Stimulated activated CD8-positive, alpha-beta memory T cell treated with anti-CD3 and anti-CD28 coated beads, Interleukin-4, amount 100 ng/mL, for 24 hours (primary cell): ENCODE data around the gene NFE2L1.
A peak's percentile ranks its signal among the peaks of the same experiment; 100 is the strongest.
"Not testable (repeated sequence)": the region's sequence is repeated elsewhere in the genome, so short reads cannot be mapped to it uniquely, and the experiment has no call there.

ENCODE experiments used
- DNase-seq: peaks from one replicate; pipeline ENCODE4 v3.0.0-alpha.2; 2020; ENCODE audit warnings: low read depth

Gene NFE2L1

GRCh38 chr17:48024149-48025039 lies 23.8 kb upstream of the NFE2L1 start:
- DNase-seq = no peak

- peak; percentile 95 for DNase-seq
Measured at GRCh38 chr17:48025040-48025903, 22.9 kb upstream of the NFE2L1 start.

DNA sequence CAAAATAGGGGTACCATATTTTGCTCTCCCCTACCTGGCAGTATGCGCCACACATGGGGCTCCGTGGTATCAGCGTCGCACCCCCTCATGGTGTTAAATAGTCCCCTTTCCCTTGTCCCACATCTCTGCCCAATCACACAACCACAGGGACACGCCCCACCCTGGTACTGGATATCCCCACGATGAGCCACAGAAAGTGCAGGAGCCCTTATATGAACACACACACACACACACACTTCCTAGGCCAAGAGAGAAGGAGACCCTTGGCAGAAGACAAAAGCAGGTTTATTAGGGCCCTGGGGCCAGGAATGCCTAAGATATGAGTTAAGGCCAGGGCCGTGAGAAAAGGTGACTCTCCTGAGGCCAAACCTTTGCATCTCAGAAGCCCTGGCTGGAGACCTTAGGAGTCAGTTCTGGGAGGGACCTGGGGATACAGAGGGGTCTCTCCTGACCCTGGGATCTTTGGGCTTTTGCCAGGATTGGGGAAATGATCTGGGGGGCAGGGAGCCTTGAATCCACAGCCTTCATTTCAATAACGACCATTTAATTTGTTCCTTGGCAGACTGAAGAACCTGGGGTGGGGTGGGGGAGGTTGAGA lies 22.2 kb upstream of the NFE2L1 start:
- no peak for DNase-seq

DNA sequence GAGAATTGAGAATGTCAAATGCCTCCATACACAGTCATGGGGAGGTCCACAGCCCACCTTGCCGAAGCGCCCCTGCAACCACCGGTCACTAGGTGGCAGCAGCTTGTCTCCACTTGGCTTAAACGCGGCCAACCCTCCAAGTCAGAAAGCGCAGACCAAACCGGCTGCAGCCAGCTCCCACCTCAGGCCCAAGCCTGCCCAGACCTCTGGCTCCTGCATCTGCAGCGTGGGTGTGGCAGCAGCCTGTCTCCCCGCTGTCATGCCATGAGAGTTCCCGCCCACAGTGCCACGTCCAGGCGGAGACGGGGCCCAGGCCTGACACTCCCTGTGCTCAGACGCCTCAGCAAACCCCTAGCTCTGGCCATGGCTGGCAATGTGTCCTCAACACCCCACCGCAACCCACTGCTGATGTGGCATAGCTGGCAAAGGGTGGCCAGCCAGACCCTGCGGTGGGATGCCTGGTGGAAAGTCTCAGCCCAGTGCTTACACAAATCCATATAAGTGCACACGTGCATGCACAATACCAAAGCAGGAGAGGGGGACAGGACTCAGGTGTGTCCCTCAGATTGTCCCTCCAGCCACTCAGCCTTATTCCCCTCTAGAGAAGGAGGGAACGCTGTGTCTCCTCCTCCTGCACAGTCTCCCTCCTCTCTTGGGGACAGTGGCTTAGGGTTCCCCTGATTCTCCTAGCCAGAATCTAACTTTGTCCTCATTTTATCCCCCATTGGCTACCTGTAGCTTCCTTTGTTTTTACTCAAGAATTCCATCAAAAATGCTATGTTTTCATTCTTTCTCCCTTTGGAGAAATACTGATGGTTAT lies 21.4 kb upstream of the NFE2L1 start:
- DNase-seq = peak; percentile 66

DNA sequence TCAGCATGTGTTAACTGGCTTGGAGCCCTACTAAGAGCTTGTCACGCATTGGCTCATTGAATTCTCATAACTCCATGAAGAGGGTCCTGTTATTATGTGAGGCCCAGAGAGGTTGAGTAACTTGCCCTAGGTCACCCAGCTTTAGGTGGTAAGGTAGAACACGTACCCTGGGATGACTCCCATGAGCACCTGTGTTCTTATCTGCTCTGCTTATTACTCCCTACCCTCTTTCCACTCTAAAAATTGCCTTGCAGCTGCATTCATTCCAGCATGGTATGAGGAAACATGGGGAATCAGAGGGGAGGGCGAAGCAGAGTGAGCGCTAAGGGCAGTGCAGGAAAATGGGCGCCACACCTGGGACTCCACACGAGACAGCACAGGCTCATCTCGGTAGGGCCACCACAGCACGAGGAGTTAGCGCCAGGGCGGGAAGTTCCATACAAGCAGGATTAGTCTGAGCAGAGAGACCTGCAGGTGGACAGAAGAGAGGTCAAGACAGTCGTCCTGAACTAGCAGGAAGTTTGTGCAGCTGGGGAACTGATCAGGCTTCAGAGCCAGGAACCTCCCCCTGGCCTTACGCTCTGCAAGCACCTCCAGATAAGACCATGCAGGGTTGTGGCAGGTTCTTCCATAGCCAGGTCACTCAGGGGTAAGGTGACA lies 20.7 kb upstream of the NFE2L1 start:
- no peak for DNase-seq

DNA sequence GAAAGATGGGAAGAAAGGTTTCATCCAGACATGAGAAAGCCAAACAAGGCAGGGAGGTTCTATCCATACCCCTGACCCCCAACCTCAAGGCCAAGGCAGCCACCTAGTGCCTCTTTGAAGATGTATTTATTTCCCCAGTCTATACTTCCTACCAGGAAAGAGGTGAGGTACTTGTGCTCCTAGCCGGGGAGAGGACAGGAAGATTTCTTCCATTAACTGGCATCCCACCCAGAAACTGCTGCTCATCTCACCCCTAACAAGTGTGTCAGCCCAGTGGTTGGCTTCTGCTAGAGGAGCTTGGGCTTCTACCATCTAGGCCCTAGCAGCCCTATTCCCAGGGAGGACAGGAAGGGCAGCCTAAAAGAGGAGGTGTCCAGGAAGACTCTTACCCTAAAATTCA lies 19.4 kb upstream of the NFE2L1 start:
- DNase-seq = no peak

DNA sequence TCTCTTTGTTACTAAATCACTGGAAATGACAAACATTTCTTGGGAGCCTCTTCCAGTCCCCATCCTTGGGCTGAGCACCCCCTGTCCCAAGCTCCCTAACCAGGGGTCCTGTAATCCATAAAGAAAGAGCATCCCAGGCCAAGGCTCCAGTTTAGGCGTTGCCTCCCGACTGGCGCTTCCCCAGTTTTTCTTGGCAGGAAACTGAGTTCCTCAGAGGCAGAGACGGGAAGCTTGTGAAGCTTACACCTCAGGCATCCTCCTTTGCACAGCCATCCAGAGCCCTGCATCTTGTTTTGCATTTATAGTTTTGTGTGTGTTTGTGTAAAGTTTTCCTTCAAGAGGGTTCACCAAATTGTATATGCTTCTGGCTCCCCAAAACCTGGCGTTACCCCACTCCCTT lies 17.6 kb upstream of the NFE2L1 start:
- DNase-seq = no peak

DNA sequence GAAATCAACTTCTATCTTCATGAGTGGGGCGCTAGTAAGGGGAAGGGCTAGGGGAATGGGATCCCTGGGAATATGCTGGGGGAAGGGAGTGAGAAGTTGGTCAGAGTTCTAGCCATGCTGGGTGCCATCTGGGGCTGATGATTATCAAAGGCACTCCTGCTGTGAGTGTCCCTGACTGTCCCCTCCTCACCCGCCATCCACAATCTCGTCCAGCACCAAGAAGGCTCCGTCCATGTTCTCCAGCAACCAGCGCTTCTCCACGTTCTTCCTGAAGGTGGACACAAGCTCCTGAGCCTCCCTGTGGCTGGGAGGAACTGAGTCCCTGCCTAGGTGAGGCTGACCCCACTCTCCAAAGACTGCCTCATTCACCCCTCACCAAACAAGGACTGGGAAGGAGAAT lies 16.2 kb upstream of the NFE2L1 start:
- DNase-seq = no peak

GRCh38 chr17:48034734-48035133 lies 13.4 kb upstream of the NFE2L1 start:
- not testable (repeated sequence) for DNase-seq

- DNase-seq = no peak
Measured at GRCh38 chr17:48036693-48037035, 11.5 kb upstream of the NFE2L1 start.

DNA sequence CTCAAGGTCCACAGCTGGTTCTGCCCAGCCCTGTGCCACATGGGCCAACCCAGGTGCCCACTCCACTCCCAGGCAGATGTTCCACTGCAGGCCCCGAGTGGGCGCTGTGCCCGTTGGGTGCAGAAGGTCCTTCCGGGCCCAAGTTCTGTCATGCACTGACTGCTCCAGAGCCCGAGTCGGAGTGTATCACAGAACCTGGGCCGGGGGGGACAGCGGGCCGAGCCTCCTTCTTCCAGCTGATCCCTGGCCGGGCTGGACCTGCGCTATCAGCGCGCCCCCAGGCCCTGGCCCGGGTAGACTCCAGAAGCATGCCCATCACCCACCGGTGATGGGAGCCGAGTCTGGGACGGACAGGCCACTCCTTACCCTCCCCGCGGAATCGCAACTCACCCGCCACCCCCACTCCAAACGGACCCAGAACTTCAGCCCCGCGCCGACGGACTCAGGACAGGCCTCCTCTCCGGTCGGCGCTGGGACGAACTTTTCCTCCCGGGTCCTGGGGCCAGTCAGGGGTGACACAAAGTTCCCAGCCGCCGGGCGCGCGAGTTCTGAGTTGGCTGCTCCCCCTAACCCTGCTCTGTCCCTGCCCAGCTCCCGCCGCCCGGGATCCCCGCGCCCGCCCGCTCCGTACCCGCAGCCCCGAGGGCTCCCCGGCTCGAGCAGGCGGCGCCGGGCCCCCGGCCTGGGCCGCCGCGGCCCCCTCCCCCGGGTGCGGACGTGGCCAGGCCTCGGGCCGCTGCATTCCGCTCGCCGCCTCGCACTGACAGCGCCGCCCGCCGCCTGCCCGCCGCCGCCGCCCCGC lies 10.9 kb upstream of the NFE2L1 start, which contains the start of gene COPZ2:
Gene COPZ2 (minus strand): TSS at position 762 of the 802 bp plus-strand sequence. CDS start 20 bp downstream, at position 742.
- DNase-seq = peak; percentile 30

GRCh38 chr17:48037838-48038323 lies 10.3 kb upstream of the NFE2L1 start:
- DNase-seq = no peak

DNA sequence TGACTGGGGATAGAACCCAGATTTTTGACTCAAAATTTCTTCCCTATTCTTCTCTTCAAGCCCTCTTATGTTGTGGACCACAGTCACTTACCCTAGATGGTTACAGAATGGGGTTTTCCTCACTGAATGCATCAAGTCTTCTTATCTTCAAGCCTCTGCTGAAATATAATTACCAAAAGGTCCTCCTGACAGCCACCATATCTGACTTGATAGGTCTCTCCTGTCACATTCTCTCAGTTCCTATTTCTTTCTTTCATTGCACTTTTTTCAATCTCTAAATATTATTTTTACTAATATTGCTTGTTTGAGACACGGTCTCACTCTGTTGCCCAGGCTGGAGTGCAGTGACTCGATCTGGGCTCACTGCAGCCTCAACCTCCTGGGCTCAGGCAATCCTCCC lies 9.5 kb upstream of the NFE2L1 start:
- no peak for DNase-seq

DNA sequence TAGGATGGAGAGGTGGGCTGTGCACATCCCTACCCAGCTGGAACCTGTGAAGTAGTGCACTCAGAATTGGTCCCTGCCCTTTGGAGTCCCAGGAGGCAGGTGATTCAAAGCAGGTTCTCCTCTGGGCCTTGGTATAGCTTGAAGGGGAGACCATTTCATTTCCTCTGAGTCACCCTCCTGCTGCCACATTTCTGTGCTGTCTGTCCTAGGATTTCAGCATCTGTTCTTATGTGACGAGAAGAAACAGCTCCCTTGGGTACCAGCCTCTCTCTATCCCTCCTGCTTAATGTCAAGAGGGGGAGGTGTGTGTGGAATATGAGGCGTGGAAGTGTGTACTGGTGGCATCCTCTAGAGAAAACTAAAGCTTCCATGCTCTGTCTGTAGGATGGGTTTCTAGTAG lies 5.0 kb upstream of the NFE2L1 start:
- no peak for DNase-seq

GRCh38 chr17:48044851-48045250 lies 3.3 kb upstream of the NFE2L1 start:
- DNase-seq = no peak

- DNase-seq = no peak
Measured at GRCh38 chr17:48045316-48046001, 2.7 kb upstream of the NFE2L1 start.

DNA sequence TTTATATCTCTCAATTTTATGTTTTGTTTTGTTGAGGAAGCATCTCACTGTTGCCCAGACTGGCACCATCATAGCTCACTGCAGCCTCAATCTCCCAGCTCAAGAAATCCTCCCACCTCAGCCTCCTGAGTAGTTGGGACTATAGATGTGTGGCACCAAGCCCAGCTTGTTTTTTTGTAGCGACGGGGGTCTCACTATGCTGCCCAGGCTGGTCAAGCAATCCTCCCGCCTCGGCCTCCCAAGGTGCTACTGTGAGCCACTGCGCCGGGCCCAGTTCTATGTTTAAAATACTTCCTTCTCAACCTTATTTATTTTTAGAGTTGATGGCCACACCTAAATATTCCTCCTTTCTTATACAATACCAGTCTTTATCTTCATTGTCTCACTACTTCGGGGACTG lies 1.9 kb upstream of the NFE2L1 start:
- no peak for DNase-seq

DNA sequence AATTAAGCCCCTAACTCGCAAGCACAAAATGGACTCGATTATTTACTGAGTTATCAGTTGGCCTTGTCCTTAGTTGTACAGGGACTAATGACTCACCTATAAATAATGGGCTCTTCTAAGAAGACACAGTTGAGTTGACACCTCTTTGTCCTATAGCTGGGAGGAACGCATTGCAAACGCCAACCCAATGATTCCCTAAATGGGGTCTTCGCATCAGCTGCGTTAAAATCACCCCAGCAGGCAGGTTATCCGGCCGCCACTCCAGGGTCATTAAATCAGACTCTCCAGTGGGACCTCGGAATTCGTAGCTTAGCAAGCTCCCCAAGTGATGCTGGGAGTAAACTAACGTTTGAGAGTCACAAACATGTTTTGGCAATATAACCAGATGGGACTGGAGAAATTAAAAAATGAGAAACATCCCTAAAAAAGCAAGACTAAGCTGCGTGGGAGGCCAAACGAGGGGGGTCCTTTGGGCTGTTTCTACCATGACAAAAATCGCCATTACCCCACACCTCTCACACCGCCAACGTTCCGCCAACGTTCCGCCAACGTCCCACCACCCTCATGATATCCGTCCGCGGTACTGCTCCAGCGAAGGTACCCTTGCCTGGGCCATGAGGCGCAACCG lies 932 bp upstream of the NFE2L1 start:
- no peak for DNase-seq
